ENCODE measurements around the gene CATSPERE. TPM values are rescaled to one million over a fixed set of nuclear protein-coding genes. Genes with fewer than 3 reads are reported as not detected.
"Not testable (repeated sequence)": the region's sequence is repeated elsewhere in the genome, so short reads cannot be mapped to it uniquely, and the experiment has no call there.

The CATSPERE gene
- total RNA-seq, 1 experiment from 2014 or later: under 0.01 TPM

DNA sequence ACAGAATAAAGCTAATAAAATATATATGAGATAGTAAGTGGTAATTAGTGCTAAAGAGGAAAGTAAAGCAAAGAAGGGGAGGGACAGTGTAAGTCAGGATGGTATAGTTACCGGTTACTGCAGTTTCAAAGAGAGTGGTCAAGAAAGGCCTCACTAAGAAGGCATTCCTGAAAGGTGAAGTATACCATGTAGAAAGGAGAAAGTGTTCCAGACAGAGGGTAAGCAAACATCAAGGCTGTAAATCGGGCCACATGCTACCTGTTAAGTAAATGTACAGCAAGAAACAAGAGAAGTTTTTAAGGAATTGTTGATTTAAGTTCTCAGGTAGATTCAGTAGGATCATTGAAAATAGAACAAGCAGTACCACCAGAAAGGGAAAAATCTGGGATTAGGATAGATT, 201.5 kb downstream of the CATSPERE start:
- DNase-seq (ENCODE audit: low read depth): no peak

DNA sequence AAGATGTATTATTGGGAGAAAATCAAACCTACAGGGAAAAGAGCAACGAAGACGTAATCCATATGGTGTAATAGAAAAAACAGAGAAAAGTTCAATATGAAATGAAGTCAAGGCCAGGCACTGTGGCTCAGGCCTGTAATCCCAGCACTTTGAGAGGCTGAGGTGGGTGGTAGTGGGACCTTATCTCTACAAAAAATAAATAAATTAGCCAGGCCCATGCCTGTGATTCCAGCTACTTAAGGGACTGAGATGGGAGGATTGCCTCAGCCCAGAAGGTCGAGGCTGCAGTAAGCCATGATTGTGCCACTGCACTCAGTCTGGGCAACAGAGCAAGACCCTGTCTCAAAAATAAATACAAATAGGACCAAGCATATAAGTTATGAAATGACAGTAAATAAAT, 203.3 kb downstream of the CATSPERE start:
- no peak for DNase-seq (ENCODE audit: low read depth)

DNA sequence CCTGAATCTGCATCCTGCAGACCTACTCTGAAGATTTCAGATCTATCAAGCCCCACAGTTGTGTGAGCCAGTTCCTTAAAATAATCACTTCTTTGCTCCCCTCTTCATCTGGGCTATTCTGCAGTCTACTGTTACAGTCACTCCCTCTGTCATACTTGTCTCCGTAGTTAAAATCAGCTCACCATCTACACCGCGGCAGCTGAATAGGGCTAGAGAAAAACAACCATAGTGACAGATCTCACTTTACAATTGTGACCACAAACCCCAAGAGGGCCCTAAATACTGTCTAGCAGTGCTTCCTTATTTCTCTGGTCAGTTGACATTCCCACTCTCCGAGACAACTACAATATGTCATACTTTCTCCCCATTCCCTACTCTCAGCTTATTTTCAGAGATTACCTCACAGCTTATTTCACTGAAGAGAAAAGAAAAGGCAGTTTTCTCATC, 204.7 kb downstream of the CATSPERE start:
- DNase-seq (ENCODE audit: low read depth): peak; percentile 28

DNA sequence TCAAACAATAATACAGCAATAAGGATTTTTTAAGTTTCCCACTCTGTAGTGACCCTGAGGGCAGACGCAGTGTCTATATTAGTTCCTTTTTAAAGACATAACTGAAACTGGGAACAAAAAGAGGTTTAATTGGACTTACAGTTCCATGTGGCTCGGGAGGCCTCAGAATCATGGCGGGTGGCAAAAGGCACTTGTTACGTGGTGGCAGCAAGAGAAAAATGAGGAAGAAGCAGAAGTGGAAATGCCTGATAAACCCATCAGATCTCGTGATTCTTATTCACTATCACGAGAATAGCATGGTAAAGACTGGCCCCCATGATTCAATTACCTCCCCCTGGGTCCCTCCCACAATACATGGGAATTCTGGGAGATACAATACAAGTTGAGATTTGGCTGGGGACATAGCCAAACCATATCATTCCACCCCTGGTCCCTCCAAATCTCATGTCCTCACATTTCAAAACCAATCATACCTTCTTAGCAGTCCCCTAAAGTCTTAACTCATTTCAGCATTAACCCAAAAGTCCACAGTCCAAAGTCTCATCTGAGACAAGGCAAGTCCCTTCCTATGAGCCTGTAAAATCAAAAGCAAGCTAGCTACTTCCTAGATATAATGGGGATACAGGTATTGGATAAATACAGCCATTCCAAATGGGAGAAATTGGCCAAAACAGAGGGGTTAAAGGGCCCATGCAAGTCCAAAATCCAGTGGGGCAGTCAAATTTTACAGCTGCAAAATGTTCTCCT, 205.8 kb downstream of the CATSPERE start:
- not testable (repeated sequence) for DNase-seq (ENCODE audit: low read depth)

- DNase-seq (ENCODE audit: low read depth): no peak
Observed at GRCh38 chr1:244667797-244668196, 206.7 kb downstream of the CATSPERE start.

DNA sequence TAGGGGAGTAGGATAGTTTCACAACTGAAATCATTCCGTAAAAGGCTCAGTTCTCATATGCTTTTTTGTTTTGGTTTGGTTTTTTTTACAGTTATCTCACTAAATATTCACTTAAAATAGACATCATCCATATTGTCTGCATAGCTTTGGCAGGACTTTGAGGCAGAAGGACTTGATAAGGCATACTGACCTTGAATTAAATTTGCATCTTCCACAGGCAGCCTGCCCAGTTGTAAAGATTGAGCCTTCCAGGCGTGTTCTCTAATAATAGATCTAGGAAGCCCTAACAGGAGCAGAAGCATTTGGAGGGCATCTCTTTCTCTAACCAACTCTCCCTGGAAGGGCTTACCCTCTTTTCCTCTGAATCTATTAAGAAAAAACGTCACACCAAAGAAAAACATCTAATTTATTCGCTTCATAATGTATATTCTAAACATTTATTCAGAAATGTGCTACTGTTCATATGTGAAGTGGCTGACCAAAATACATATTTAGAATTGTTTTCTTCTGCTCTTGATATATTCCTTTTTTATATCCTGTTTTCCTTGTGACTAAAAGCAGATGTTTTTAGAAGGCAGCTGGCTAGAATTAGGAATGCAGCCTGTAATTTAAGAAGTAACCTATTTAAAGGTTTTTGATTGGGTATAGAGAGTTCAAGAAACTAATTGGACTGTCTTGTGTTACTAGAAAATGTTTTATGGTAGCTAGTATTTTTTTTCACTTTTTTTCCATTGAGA, 212.0 kb downstream of the CATSPERE start:
- peak; percentile 36 for DNase-seq (ENCODE audit: low read depth)

DNA sequence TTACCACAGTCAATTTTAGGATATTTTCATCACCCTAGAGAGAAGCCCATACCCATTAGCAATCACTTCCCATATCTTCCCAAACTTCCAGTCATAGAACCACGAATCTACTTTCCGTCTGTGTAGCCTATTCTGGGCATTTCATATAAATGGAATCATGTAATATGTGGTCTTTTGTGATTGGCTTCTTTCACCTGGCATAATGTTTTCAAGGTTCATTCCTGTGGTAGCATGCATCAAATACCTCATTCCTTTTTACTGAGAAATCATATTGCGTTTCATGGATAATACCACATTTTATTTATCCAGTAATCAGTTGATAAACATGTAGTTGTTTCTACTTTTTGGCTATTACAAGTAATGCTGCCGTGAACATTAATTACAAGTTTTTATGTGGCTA, 213.4 kb downstream of the CATSPERE start:
- no peak for DNase-seq (ENCODE audit: low read depth)

- DNase-seq (ENCODE audit: low read depth): no peak
Observed at GRCh38 chr1:244675167-244675566, 214.1 kb downstream of the CATSPERE start.

DNA sequence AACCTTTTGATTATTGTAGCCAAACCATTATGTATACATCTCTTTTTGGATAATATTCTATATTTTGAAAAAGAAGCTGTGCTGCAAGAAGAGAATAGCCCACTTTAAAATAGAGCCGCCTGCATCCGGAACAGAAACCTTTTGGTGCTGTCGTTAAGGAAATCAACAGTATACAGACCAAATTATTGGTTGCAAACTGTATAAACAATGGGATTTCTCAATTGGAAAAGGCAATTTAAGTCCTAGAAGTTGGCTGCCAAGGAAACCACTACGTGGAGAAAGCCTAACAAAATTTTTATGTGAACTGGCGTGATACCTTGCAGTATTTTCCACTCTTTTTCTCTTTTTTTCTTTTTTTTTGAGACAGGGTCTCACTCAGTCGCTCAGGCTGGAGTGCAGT, 217.6 kb downstream of the CATSPERE start:
- no peak for DNase-seq (ENCODE audit: low read depth)

- no peak for DNase-seq (ENCODE audit: low read depth)
Observed at GRCh38 chr1:244680667-244681066, 219.6 kb downstream of the CATSPERE start.

DNA sequence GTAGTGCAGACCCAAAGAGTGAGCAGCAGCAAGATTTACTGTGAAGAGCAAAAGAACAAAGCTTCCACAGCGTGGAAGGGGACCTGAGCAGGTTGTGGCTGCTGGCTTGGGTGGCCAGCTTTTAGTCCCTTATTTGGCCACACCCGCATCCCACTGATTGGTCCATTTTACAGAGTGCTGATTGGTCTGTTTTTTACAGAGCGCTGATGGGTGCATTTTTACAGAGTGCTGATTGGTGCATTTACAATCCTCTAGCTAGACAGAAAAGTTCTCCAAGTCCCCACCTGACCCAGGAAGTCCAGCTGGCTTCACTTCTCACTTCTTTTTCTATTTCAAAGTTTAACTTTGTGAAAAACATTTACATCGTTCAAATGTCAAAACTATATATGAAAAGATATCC, 221.0 kb downstream of the CATSPERE start:
- DNase-seq (ENCODE audit: low read depth): not testable (repeated sequence)

Other genes starting within 250 kb of the CATSPERE start
- 40.3 and 40.6 TPM in 2 replicates for gene ADSS2, start 9.4 kb upstream of the CATSPERE start, total RNA-seq (2014; rRNA removed; shearing (Covaris generic))
- 66.2 and 71.4 TPM in 2 replicates for gene DESI2, start 191.9 kb downstream of the CATSPERE start, total RNA-seq (2014; rRNA removed; shearing (Covaris generic))

Measured in RPMI7951 (cell line).